ENCODE measurements around the gene PRKCH. TPM values are rescaled to one million over a fixed set of nuclear protein-coding genes. Genes with fewer than 3 reads are reported as not detected.

PRKCH gene
- total and polyA plus RNA-seq, 2 of the 13 experiments (the other 11 are each of a cell fraction or from before 2014, with no cell fraction given): 0.48 to 1.3 TPM

DNA sequence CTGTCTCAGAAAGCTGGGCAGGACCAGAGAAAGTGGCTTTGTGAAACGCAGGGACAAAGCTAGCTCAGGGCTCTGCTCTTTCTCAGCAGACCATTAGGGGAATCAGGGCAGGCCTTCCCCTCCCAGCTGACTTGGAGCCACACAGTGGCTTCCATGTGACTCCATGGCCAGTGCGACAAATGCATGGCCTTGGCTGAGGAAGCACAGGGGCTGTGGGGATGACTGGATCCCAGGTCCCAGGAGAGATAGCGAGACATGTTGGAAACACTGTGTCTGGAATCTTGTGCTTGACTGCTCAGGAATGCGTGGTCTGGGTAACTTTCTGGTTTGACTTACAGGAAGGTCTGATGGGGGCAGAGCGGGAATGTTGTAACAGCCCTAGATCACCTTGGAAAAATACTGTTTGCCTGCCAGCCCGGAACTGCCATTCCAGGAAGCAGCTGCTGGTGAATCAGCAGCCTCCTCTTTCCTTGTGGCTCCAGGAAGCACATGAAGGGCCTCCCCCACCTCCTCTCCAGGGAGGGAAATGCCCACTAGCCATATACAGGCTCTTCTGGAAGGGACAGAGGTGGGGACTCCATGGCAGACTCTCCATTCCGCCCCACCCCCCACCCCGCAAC is 240.4 kb downstream of the PRKCH start (continued):
- TF ChIP-seq TEAD3 (CRISPR knock-in tag; optimal IDR thresholded peaks at IDR 0.05; ENCODE audit: borderline replicate concordance) (peak; percentile 97), ZNF891 (CRISPR knock-in tag; IDR thresholded peaks at IDR 0.05) (peak; percentile 59; the same call in 1 of the 2 replicates), ETV5 (CRISPR knock-in tag; IDR thresholded peaks at IDR 0.05; ENCODE audit: borderline replicate concordance) (peak; percentile 98), ZNF703 (CRISPR knock-in tag; IDR thresholded peaks at IDR 0.05; ENCODE audit: borderline replicate concordance) (no peak), MIER3 (CRISPR knock-in tag; IDR thresholded peaks at IDR 0.05; ENCODE audit: borderline replicate concordance) (peak; percentile 42; the same call in 1 of the 2 replicates), SMAD9 (CRISPR knock-in tag; IDR thresholded peaks at IDR 0.05) (no peak), MIXL1 (CRISPR knock-in tag; IDR thresholded peaks at IDR 0.05) (peak; percentile 69; the same call in 1 of the 2 replicates), GPN1 (CRISPR knock-in tag; IDR thresholded peaks at IDR 0.05; ENCODE audit: borderline replicate concordance) (no peak), MLLT10 (CRISPR knock-in tag; IDR thresholded peaks at IDR 0.05) (no peak), FOSL2 (CRISPR knock-in tag; IDR thresholded peaks at IDR 0.05) (peak; percentile 96), NFYB (CRISPR knock-in tag; IDR thresholded peaks at IDR 0.05) (no peak), ZNF224 (CRISPR knock-in tag; IDR thresholded peaks at IDR 0.05) (no peak)
- TF ChIP-seq, protein P1, sequence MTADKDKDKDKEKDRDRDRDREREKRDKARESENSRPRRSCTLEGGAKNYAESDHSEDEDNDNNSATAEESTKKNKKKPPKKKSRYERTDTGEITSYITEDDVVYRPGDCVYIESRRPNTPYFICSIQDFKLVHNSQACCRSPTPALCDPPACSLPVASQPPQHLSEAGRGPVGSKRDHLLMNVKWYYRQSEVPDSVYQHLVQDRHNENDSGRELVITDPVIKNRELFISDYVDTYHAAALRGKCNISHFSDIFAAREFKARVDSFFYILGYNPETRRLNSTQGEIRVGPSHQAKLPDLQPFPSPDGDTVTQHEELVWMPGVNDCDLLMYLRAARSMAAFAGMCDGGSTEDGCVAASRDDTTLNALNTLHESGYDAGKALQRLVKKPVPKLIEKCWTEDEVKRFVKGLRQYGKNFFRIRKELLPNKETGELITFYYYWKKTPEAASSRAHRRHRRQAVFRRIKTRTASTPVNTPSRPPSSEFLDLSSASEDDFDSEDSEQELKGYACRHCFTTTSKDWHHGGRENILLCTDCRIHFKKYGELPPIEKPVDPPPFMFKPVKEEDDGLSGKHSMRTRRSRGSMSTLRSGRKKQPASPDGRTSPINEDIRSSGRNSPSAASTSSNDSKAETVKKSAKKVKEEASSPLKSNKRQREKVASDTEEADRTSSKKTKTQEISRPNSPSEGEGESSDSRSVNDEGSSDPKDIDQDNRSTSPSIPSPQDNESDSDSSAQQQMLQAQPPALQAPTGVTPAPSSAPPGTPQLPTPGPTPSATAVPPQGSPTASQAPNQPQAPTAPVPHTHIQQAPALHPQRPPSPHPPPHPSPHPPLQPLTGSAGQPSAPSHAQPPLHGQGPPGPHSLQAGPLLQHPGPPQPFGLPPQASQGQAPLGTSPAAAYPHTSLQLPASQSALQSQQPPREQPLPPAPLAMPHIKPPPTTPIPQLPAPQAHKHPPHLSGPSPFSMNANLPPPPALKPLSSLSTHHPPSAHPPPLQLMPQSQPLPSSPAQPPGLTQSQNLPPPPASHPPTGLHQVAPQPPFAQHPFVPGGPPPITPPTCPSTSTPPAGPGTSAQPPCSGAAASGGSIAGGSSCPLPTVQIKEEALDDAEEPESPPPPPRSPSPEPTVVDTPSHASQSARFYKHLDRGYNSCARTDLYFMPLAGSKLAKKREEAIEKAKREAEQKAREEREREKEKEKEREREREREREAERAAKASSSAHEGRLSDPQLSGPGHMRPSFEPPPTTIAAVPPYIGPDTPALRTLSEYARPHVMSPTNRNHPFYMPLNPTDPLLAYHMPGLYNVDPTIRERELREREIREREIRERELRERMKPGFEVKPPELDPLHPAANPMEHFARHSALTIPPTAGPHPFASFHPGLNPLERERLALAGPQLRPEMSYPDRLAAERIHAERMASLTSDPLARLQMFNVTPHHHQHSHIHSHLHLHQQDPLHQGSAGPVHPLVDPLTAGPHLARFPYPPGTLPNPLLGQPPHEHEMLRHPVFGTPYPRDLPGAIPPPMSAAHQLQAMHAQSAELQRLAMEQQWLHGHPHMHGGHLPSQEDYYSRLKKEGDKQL (CRISPR knock-in tag; IDR thresholded peaks at IDR 0.05; ENCODE audit: low read depth): 0 out of 2 replicates have a peak, but pooled peaks have one; percentile 24
- TF ChIP-seq, protein P2, sequence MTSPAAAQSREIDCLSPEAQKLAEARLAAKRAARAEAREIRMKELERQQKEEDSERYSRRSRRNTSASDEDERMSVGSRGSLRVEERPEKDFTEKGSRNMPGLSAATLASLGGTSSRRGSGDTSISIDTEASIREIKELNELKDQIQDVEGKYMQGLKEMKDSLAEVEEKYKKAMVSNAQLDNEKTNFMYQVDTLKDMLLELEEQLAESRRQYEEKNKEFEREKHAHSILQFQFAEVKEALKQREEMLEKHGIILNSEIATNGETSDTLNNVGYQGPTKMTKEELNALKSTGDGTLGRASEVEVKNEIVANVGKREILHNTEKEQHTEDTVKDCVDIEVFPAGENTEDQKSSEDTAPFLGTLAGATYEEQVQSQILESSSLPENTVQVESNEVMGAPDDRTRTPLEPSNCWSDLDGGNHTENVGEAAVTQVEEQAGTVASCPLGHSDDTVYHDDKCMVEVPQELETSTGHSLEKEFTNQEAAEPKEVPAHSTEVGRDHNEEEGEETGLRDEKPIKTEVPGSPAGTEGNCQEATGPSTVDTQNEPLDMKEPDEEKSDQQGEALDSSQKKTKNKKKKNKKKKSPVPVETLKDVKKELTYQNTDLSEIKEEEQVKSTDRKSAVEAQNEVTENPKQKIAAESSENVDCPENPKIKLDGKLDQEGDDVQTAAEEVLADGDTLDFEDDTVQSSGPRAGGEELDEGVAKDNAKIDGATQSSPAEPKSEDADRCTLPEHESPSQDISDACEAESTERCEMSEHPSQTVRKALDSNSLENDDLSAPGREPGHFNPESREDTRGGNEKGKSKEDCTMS (CRISPR knock-in tag; conservative IDR thresholded peaks at IDR 0.05): no peak
- TF ChIP-seq, protein P3, sequence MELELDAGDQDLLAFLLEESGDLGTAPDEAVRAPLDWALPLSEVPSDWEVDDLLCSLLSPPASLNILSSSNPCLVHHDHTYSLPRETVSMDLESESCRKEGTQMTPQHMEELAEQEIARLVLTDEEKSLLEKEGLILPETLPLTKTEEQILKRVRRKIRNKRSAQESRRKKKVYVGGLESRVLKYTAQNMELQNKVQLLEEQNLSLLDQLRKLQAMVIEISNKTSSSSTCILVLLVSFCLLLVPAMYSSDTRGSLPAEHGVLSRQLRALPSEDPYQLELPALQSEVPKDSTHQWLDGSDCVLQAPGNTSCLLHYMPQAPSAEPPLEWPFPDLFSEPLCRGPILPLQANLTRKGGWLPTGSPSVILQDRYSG (CRISPR knock-in tag; IDR thresholded peaks at IDR 0.05): no peak
- TF ChIP-seq, protein P4, sequence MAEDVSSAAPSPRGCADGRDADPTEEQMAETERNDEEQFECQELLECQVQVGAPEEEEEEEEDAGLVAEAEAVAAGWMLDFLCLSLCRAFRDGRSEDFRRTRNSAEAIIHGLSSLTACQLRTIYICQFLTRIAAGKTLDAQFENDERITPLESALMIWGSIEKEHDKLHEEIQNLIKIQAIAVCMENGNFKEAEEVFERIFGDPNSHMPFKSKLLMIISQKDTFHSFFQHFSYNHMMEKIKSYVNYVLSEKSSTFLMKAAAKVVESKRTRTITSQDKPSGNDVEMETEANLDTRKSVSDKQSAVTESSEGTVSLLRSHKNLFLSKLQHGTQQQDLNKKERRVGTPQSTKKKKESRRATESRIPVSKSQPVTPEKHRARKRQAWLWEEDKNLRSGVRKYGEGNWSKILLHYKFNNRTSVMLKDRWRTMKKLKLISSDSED (CRISPR knock-in tag; IDR thresholded peaks at IDR 0.05): no peak
- TF ChIP-seq, protein P5, sequence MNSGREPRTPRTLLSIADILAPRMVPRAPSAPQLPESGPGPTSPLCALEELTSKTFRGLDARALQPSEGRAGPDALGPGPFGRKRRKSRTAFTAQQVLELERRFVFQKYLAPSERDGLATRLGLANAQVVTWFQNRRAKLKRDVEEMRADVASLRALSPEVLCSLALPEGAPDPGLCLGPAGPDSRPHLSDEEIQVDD (CRISPR knock-in tag; IDR thresholded peaks at IDR 0.05; ENCODE audit: borderline replicate concordance): no peak
- TF ChIP-seq, protein P6, sequence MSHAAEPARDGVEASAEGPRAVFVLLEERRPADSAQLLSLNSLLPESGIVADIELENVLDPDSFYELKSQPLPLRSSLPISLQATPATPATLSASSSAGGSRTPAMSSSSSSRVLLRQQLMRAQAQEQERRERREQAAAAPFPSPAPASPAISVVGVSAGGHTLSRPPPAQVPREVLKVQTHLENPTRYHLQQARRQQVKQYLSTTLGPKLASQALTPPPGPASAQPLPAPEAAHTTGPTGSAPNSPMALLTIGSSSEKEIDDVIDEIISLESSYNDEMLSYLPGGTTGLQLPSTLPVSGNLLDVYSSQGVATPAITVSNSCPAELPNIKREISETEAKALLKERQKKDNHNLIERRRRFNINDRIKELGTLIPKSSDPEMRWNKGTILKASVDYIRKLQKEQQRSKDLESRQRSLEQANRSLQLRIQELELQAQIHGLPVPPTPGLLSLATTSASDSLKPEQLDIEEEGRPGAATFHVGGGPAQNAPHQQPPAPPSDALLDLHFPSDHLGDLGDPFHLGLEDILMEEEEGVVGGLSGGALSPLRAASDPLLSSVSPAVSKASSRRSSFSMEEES (CRISPR knock-in tag; IDR thresholded peaks at IDR 0.05): peak; percentile 48; the same call in 1 of the 2 replicates
